CD4-positive, alpha-beta T cell treated with Interleukin-10 for 1 hour (primary cell): ENCODE data around the gene ALK.

Experiments used
- DNase-seq: peaks from one replicate; pipeline ENCODE4 v3.0.0-alpha.2; 2020

Gene ALK

DNA sequence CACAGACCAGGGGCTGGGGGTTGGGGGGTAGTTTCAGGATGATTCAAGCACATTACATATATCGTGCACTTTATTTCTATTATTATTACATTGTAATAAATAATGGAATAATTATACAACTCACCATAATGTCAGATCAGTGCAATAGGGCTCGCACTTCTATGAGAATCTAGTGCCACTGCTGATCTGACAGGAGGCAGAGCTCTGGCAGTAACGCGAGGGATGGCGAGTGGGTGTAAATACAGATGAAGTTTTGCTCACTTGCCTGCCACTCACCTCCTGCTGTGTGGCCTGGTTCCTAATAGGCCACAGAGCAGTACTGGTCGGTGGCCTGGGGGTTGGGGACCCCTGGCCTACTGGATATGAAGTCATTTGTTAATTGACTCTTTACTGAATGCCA lies 615.6 kb downstream of the ALK start:
- DNase-seq: no peak

DNA sequence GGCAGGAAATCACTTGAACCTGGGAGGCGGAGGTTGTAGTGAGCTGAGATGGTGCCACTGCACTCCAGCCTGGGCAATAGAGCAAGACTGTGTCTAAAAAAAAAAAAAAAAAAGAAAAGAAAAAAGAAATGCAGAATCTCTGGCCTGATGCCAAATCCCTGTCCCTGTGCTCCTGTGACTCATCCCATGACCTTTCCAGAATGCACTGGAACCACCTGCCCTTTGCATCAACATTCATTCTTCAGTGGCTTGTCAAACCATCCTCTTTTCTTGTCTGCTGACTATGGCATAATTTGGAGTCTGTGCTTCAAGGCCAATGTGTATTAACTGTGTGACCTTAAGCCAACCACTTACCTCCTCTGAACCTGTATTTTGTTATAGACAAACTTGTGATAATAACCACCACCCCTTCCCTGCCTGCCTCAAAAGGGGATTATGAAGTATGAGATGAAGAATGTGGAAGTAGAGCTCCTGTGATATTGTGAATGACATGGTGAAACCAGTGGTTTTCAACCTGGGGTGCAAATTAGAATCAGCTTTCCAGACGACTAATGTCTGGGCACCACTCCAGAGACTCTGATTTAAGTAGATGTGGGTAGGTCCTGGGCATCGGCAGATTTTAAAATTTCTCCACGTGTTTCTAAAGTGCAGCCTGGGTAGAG lies 616.9 kb downstream of the ALK start:
- DNase-seq: no peak

DNA sequence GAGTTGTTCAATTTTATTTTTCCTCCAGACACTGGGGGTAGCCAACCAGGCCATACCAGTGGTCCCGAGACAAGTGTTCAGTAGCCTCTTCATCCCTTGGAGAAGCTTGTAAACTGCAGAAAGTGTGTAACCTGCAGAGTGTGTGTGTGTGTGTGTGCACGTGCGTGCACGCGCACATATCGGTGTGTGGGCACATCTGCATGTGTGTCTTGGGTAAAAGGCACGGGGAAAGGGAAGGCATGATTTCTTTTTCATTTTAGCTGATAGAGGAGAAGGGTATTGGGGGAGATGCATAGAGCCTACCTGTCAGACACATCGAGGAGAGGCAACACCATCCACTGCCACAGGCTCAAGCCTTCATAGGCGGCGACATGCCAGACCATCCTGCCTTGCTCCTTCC lies 624.8 kb downstream of the ALK start:
- no peak for DNase-seq

DNA sequence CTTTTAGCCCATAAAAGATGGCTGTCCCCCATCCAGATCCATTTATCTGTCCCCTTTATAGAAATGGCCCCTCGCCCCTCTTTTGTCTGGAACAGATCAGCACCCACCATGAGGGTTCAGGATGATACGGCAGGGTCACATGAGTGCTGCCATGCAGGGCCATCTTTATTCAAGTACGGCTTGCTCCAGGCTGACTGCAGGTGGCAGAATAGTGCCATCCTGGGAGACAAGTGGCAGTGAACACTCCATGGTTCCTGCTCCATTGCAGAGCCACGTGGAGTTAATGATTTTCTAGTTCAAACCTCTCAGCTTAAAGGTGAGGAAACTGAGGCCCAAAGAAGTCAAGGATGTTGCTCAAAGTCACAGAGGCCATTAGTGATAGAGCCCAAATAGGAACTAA lies 625.5 kb downstream of the ALK start:
- DNase-seq: peak; percentile 9

DNA sequence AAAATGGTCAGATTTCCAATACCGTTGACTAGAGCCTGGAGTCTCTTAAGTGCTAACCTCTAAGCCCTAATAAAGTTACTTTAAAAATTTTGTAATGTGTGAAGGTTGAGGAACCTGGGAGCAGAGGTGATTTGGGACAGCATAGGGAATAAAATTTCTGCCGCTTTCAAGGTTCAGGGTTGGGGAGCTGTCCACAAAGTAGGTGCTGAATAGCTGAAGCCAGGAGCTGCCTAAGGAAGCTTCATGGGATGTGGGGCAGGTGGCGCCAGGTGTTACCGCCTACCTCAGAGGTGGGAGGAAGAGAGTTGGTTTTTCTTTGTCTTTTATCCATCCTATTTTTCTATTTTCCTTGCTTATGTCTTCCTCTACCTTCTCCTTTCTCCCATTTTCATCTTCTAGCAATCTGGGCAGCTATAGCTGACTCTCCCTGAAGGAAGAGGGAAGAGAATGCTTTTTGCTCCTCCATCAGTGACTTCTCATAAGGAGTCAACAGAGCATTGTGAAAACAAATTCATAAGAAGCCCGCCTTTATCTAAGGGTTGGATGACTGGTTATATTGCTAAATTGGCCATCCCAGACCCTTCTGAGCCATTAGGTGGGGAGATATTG lies 627.5 kb downstream of the ALK start:
- no peak for DNase-seq

DNA sequence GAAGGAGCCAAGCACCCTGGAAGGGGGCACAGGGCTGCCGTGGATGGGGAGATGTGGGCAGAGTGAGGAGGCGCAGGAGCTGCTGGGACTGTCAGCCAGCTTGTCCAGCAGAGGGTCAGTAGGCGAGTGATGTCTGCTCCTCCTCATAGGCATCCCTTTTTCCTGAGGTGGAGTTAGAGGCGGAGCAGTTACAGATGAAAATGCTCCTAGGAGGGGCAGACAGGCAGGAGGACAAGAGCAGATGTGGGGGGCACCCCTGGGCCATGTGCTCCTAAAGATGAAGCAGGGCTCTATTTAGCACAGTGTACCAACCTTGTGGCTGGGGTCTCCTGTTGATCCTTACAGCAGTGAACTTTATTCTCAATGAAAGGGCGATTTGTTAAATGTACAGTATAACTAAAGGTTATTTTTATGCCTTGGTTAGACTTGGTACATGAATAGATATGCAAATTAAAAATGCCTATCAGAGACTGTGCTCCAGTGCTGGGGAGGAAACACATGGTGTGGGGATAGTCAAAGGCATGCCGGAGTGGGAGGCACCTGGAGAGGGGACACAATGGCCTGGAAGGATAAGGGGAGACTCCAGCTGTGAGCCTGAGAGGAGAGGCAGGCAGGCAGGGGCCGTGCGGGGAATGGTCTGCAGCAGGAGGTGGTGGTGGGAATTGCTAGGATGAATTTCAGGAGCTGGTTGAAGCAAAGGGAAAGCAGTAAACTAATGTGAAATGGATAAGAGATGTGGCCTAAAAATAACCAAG lies 630.9 kb downstream of the ALK start:
- no peak for DNase-seq

DNA sequence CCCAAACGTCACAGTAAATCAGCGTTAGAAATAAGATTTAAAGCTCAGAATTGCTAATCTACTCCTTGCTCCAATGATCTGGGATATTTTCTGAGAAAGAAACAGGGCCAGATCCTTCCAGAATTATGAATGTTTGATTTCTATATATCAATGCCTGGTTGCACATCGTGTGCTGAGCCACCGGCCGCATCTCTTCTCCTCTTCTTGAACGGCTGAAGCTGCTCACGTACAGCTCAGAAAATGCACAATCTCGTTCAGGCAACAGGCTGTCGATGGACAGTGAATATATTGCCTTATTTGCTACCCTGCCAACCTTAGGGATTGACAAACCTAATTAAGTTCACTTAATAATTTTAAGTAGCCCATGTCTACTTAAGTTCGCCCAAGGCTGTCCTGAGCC lies 636.7 kb downstream of the ALK start:
- no peak for DNase-seq

DNA sequence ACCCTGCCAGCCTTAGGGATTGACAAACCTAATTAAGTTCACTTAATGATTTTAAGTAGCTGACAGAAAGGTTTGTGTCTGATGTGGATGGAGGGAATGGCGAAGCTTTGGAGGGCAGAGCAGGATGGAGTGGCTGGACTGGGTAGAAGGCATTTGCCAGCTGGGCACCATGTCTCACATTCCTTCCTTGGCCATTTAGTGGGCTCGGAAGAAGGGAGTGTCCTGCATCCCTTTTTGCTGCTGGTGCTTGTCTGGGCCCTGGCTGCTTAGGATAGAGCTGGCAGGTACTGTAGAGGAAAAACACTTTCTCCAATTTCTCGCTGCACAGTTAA lies 639.5 kb downstream of the ALK start:
- no peak for DNase-seq

DNA sequence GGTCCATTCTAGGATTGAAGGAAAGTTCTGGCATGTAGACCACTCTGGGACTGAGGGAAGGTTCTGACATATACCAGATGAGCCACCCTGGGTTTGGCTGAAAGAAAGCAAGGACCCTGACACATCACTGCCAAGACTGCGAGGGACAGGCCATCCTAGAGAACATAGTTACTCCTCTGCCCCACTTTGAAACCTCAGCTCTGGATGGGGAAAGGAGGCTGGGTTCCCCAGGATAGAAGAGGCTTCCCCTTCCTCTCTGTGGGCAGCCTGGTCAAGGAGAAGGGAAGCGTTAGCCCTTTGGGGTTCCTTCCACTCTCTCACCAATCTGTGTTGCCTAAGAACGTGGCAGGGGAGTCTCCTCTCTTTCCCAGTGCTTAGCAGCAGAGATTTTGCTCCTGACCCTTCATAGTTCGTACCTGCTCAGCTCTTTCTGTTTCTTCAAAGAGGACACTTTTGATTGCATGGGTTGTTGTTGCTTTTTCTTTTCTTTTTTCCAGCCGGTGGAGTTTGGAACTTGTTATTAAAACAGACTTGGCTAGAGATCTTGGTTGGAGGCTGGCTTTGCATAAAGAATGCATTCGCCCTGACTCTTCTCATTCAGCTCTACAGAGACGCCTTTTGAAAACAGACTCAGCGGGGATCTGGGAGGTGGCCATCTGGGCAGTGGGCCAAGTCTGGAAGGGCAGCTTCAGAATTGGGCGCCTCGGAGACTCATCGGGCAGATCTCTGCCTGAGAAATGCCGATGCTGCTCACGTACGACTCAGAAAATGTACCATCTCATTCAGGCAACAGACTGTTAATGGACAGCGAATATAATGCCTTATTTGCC lies 640.1 kb downstream of the ALK start:
- no peak for DNase-seq

DNA sequence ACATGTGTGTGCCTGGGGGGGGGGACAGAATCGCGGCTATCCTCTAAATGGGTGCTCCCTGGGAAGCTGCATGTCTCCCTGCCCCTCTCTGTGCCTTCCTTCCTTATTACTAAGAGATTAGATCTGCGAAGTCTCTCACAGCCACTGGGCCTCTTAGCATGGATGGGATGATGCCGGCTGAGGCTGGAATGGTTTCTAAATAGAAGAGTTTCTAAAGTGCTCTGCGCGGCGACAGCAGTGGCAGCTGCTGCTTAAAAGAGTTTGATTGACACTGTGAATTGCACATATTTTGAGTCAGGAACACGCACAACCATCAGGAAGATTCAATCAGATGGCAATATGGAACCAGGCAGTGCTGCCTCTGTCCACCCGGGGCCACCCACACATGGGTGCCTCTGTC lies 642.4 kb downstream of the ALK start:
- DNase-seq: no peak

DNA sequence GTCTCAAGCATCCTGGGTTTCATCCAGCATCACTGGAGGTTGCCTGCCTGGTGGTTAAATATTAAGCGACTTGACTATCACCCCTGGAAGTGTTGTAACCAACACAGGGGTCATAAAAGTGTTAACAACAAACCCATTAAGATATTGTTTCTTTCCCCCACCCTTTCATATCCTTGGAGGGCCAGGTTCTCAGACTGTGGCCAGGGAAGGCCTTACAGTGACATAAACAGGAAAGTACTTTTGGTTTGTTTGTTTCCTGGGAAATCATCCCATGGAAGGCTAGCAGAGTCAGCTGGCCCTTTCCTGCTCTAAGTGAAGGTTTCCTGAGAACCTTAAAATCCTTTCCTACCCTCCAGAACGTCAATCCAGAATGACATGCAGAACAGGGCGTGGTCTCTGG lies 645.2 kb downstream of the ALK start:
- no peak for DNase-seq

DNA sequence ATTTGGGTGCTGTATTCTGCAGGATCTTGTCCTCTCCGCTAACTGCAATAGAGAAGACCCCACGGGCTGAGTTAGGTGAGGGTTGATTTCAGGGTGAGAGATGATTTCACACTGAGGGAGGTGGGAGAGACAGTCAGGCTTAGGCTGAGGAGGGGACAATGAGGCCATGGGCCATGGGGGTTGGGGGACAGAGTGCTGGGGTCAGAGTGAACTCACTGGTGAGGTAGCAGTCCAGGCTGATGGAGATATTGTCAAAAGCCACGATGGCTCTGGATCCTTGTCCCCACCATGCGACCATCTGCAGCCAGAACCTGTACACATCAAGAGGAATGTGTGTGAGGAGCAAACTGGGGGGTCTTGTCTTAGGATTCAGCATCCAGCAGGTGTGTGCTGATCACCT lies 646.2 kb downstream of the ALK start:
- DNase-seq: no peak

DNA sequence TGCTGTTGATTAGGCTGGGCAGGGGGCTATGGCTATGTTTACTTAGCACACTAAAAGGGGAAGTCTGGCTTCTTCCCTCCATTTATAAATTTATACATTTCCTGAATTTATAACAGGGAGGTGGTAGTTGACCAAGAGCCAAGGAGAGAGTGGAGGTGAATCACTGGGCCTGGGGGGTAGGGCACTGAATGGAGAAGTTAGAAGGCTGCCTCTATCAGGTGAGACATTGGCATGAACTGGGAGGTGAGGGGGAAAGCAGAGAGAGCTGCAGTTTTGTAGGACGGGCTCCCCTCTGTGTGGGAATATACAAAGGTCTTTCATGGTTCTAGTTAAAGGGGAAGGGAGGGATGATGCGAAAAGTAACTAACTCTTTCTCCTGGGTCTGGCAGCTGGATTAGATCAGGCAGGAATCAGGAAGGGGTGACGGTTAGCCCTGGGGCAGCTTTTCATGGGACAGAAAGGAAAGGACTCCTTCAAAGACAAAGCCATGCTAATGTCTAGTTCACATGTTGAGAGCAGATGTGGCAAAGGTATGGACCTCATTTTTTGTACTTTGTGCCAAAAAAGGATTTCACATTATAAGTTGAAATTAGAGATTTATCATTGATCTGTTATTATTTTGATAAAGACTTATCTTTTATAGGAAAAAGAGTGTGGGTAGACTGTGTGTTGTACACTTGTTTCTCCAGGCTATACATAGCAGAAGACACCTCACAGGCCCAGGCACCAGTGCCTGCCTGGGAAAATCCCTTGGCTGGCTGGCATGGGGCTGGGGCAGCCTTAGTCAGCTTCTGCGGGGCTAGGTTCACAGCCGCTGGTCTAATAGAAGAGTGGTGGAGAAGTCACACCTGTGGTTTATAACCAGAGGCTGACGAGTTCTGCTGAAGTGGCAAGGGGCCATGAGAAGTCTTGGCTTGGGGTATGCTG lies 647.4 kb downstream of the ALK start:
- DNase-seq: no peak

DNA sequence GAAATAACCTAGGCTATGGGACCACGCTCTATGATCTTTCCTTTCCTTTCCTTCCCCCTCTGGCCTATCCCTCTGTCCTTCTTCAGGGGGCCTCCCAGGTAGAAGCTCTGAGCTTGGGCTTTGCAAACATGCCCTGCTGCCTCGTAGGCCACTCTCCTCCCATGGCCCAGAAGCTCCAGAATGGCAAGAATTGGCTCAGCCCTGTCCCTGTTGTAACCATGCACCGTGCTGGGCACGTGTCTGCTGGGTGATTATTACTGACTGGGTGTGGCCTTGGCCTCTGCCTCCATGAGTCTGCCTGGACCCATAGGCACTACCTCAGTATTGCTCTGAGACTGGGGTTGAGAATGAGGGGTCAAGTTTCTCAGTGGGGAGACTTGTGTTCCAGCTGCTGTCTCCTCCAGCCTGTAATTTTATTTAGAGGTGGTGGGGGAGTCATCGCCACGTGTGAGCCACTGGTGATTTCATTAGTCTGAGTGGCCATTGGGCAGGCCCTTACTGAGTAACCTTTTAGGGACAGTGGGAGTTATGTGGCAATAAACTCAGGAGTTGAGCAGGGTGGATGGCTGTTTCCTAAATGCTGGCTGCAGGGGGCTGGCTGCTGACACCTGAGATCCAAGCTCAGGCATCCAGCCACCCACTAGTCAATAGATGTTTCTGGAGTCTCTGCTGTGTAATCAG lies 648.2 kb downstream of the ALK start:
- DNase-seq: no peak

DNA sequence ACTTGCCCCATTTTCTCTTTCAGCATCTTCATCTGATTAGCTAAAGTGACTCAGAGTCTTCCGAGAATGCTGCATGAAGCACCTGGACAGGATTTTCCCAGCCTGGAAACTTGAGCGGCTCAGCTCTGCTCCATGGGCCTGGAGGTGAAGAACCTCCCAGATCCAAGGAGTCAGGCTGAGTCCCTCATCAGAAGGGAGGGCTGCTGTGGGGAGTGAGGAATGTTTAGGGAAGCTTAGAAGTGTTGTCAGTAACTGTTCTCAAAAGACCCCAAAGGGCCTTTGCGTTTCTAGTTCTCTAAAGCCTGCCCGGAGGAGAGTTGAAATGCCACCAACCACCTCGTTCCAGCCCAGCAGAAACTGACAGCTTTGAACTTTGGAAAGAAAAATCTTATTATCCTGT lies 649.1 kb downstream of the ALK start:
- DNase-seq: no peak

DNA sequence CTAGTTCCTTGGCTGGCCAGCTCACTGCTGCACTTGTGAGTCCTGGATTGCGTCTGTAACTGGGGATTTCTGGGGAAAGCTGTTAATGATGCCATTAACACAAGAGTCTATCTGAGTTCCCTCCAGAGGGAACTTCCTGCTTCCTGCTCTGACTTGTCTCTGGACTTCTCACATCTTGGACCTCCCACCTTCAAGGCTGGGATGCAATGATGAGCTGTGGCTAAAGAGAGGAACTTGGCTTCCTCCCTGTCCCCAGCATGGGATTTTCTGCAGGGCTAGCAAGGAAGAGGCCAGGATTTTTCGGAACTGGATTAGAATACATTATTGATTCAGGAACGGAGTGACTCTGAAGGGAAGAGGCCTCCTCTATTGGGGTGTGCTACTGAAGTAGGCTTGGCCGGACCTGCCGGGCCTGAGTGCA lies 650.7 kb downstream of the ALK start:
- DNase-seq: no peak

DNA sequence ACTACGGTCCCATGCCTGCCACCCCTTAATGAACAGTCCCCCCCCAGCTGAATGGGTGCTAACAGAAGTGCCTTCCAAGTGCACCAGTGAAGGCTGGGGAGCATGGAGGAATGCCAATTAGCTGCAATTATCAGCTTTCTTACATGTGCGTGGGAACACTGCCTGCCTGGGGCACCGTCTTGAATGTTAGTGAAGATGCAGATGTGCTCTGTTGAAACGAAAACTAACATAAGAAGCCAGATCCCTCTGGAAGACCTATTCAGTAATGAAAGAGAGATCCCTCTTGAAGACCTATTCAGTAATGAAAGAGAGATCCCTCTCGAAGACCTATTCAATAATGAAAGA lies 651.6 kb downstream of the ALK start:
- DNase-seq: no peak

DNA sequence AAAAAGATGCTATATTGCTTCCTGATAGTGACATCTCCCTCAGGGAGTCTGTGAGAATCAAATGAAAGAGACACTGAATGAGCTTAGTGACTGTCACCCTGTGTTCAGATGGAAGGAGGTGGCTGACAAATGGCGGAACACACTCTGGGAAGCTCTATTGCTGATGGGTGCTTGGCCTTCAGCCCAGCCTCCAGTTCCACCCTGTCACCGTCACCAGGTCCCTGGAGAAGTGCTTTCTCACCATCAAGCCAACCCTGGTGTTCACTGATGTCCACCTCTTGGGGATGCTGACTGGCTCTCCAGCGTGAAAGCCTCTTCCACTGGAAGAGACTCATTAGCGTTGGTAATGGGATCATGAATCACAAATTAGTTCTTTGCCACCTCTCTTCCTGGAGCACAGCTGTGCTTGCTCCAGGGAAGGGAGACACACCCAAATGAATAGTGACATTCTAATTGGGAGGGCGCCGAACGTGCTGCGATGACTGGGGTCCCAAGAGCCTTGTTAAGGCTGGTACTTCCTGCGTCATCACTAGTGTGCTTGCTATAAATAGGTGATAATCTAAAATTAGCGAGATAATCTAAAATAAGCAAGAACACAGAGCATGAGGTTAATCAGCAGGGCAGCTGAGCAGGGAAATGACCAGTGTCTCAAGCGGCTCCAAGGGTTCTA lies 652.2 kb downstream of the ALK start:
- no peak for DNase-seq

DNA sequence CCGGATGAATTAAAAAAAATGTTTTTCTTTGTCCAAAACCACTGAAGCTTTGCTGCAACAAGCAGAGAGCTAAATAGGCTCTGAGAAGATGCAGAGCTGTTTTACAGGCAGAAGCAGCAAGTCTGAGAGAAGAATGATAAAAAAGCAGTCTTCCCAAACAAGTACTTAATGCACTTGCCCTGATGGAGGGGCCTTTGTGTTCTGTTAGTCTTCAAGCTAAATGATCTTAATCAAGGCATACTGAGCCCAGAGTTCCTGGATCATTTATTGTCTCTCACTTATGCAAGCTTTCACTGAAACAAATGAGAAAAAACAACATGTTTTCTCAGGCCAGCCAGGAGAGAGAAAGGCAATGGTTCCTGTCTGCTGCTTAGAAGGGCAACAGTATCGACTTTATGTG lies 653.7 kb downstream of the ALK start:
- DNase-seq: no peak

DNA sequence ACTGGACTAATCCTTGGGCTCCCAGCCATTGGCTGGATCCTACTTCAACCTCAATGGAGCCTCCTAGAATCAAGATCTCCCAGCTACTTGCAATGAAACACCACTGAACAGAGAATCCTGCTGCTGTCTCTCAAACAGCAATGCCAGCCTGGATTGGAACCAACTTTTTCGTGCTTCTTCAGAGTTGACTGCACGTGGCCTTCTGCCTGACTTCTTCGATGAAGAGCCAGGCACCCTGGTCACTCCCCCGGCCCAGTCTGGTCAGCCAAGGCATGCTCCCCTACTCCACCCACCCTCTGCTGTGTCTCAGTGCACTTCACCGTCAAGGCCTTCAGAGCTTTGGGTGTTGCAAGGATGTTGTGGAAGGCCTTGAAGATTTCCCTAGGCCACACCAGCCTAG lies 657.5 kb downstream of the ALK start:
- no peak for DNase-seq

DNA sequence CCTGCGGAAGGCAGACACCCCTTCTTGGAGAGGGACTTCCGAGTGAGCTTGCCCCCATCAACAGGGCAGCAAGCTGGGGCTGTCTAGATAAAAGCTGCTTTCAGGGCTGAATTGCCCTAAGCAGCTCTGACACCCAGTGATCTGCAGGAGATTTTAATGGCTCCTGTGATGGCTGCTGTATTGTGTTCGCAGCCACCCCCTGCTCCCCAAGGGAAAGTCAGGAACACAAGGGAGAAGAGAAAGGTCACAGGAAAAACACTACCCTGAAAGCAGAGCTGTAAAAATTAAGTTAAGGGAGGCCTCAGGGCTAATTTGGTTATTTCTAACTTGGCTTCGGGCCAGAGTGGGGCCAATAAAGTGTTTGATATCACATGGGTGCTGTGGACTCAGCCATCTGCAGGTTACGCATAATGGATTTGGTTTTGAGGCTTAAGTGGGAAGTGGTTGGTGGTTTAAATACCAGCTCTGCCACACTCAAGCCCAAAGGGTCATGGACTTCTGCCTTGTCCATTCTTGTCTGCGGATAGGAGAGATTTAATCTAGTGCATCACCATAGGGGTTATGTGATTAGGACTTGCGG lies 658.6 kb downstream of the ALK start:
- no peak for DNase-seq
